HCT116 (cell line): ENCODE results near the gene ACVRL1. TPM values are rescaled to one million over a fixed set of nuclear protein-coding genes. Genes with fewer than 3 reads are reported as not detected.

ENCODE experiments used
- ATAC-seq: fragments of 200-7000 bp; cut with Tn5 transposase; 2 replicates; pipeline ENCODE4 v1.9.1; 2020; ENCODE audit warnings: mild to moderate bottlenecking, moderate library complexity
- BruUV-seq: library from RNA; stranded (reverse); fragments of 400-500 nt; replicated peaks from 2 replicates; lab custom pipeline; 2021; lab: Mats Ljungman, UMichigan
- CTCF ChIA-PET: fragments of 300-600 bp; sonication (Branson Sonifier 250); formaldehyde crosslinking; loops from one replicate; lab custom pipeline; 2021; ENCODE audit warnings: antibody characterized with exemption; lab: Charles Lee
- POLR2A ChIA-PET: fragments of 300-600, 350-600 bp; sonication (Branson Sonifier 250); formaldehyde crosslinking; loops from one replicate; lab custom pipeline; 2021; ENCODE audit warnings: antibody characterized with exemption; lab: Charles Lee
- RAD21 ChIA-PET, 2 experiments: fragments of 300-600 bp; sonication (Branson Sonifier 250); formaldehyde crosslinking; loops; one replicate each; lab custom pipeline; 2023; ENCODE audit warnings: low total read pairs in 2 of 2; ENCODE audit not compliant: uncharacterized antibody in 2 of 2, unreplicated experiment in 2 of 2, low non-redundant PET in 1 of 2; lab: Charles Lee
- DNase-seq: peaks from one replicate; pipeline ENCODE4 v3.0.0-alpha.2; 2010; ENCODE audit warnings: low read depth, low spot score
- H2AFZ ChIP-seq: fragments of 200-600 bp; shearing (Covaris generic), sonication (generic); 2 replicates; pipeline ENCODE4 v1.6.1; 2017; ENCODE audit warnings: low read depth, mixed run types, mixed read lengths, antibody characterized with exemption, low read length; ENCODE audit not compliant: poor library complexity, severe bottlenecking
- H3K27ac ChIP-seq: 2 replicates; pipeline ENCODE4 v1.5.1; 2012; ENCODE audit warnings: low read depth, low read length
- H3K27me3 ChIP-seq: fragments of 200-600 bp; sonication (generic); 2 replicates; pipeline ENCODE4 v1.6.1; 2016; ENCODE audit warnings: mixed run types, low read length, mixed read lengths; ENCODE audit not compliant: insufficient read depth
- H3K36me3 ChIP-seq, 2 experiments: fragments of 200-500 bp in 1 of 2; fragments of 200-600 bp in 1 of 2; sonication (Bioruptor generic) in 1 of 2; sonication (generic) in 1 of 2; 2 replicates each; pipeline versions ENCODE4 v1.5.1 to v1.6.1; 2014 to 2016; ENCODE audit warnings: low read length in 2 of 2, inconsistent platforms in 1 of 2, mixed read lengths in 1 of 2, mixed run types in 1 of 2; ENCODE audit not compliant: insufficient read depth in 2 of 2, control insufficient read depth in 1 of 2
- H3K4me1 ChIP-seq, 2 experiments: fragments of 200-600 bp in 1 of 2; sonication (generic) in 1 of 2; 2 replicates each; pipeline versions ENCODE4 v1.5.1 to v1.6.1; 2012 to 2017; ENCODE audit warnings: low read length in 2 of 2, inconsistent platforms in 1 of 2, mild to moderate bottlenecking in 1 of 2, mixed read lengths in 1 of 2, mixed run types in 1 of 2, moderate library complexity in 1 of 2; ENCODE audit not compliant: insufficient read depth in 2 of 2, control insufficient read depth in 1 of 2
- H3K4me2 ChIP-seq: fragments of 200-600 bp; sonication (generic); 2 replicates; pipeline ENCODE4 v1.6.1; 2017; ENCODE audit warnings: mixed run types, low read length, mixed read lengths
- H3K4me3 ChIP-seq, 2 experiments: fragments of 200-600 bp in 1 of 2; sonication (generic) in 1 of 2; replicated peaks in 1 of 2; 2 replicates each; pipeline ENCODE4 v1.5.1; 2011 to 2016; ENCODE audit warnings: low read length in 2 of 2, control low read depth in 1 of 2, low read depth in 1 of 2, mild to moderate bottlenecking in 1 of 2, mixed read lengths in 1 of 2, mixed run types in 1 of 2
- H3K79me2 ChIP-seq: fragments of 200-600 bp; sonication (generic); 2 replicates; pipeline ENCODE4 v1.6.1; 2017; ENCODE audit warnings: mild to moderate bottlenecking, mixed run types, low read length, moderate library complexity, mixed read lengths; ENCODE audit not compliant: insufficient read depth
- H3K9ac ChIP-seq: fragments of 200-600 bp; sonication (generic); 2 replicates; pipeline ENCODE4 v1.6.1; 2016; ENCODE audit warnings: low read length, mixed read lengths
- H3K9me2 ChIP-seq: fragments of 200-600 bp; sonication (generic), shearing (Covaris generic); 2 replicates; pipeline ENCODE4 v1.6.1; 2017; ENCODE audit warnings: mixed run types, mild to moderate bottlenecking, moderate library complexity; ENCODE audit not compliant: insufficient read depth
- H3K9me3 ChIP-seq, 2 experiments: fragments of 200-500 bp in 1 of 2; fragments of 200-600 bp in 1 of 2; sonication (Bioruptor generic) in 1 of 2; sonication (generic) in 1 of 2; 2 replicates each; pipeline ENCODE4 v1.6.1; 2014 to 2017; ENCODE audit warnings: low read length in 2 of 2, mixed read lengths in 2 of 2, inconsistent platforms in 1 of 2, low read depth in 1 of 2, mild to moderate bottlenecking in 1 of 2, mixed run types in 1 of 2, moderate library complexity in 1 of 2; ENCODE audit not compliant: control insufficient read depth in 1 of 2, insufficient read depth in 1 of 2
- H4K20me1 ChIP-seq: fragments of 200-600 bp; sonication (generic), shearing (Covaris generic); 2 replicates; pipeline ENCODE4 v1.6.1; 2017; ENCODE audit warnings: mixed run types, mild to moderate bottlenecking, moderate library complexity; ENCODE audit not compliant: insufficient read depth
- CTCF ChIP-seq, 3 experiments: fragments of 200-600 bp in 1 of 3; sonication (generic) in 1 of 3; IDR thresholded peaks in 2 of 3; conservative IDR thresholded peaks in 1 of 3; 2 replicates each; pipeline ENCODE4 v1.5.1; 2012 to 2017; ENCODE audit warnings: low read depth in 2 of 3, low read length in 2 of 3, antibody characterized with exemption in 1 of 3, borderline replicate concordance in 1 of 3, control low read depth in 1 of 3, mild to moderate bottlenecking in 1 of 3, mixed read lengths in 1 of 3, mixed run types in 1 of 3, moderate library complexity in 1 of 3; ENCODE audit not compliant: insufficient read depth in 1 of 3
- MAX ChIP-seq: IDR thresholded peaks from 2 replicates; pipeline ENCODE4 v1.6.1; 2012
- POLR2A ChIP-seq: IDR thresholded peaks from 2 replicates; pipeline ENCODE4 v1.7.0; 2011; ENCODE audit warnings: borderline replicate concordance; ENCODE audit not compliant: insufficient read depth, insufficient read length; ENCODE audit errors: extremely low read depth
- SIN3A ChIP-seq: IDR thresholded peaks from 2 replicates; pipeline ENCODE4 v1.6.1; 2012; ENCODE audit warnings: low read depth
- SP1 ChIP-seq: IDR thresholded peaks from 2 replicates; pipeline ENCODE4 v1.6.1; 2012; ENCODE audit warnings: low read depth
- YY1 ChIP-seq: IDR thresholded peaks from 2 replicates; pipeline ENCODE4 v1.6.1; 2011; ENCODE audit warnings: low read length, low read depth, moderate library complexity, mild to moderate bottlenecking; ENCODE audit not compliant: insufficient replicate concordance; ENCODE audit errors: extremely low read depth
- ZBTB33 ChIP-seq: IDR thresholded peaks from 2 replicates; pipeline ENCODE4 v1.6.1; 2011; ENCODE audit warnings: mild to moderate bottlenecking, low read length, moderate library complexity; ENCODE audit not compliant: insufficient replicate concordance; ENCODE audit errors: extremely low read depth
- intact Hi-C: fragments of 100-400 bp; cut with micrococcal nuclease; formaldehyde crosslinking; loops from 2 replicates; pipeline ENCODE4 v1.10.0; 2022
- total RNA-seq: library from RNA; stranded (reverse); gene quantifications from one replicate; pipeline ENCODE4 v1.2.1, GENCODE V29; 2021; ENCODE audit not compliant: unreplicated experiment

The ACVRL1 gene
- total RNA-seq, 1 experiment from 2014 or later, result 2.5 TPM

- Histone ChIP-seq H3K4me3 (no peak overlapping the region), H3K4me1 (peaks cover 0 to 12% of the 10 kb centered on the region in 2 experiments; a peak in 1 of 4 replicates), H2AFZ (no peak overlapping the region)
- POLR2A ChIA-PET, result no interaction called here
- TF ChIP-seq ZBTB33, result no peak
- TF ChIP-seq YY1, result no peak
- TF ChIP-seq CTCF (IDR thresholded peaks at IDR 0.05 in 2 of 3, conservative IDR thresholded peaks at IDR 0.05 in 1 of 3; ENCODE audit: borderline replicate concordance in 1 of 3, insufficient read depth in 1 of 3, low read depth in 2 of 3, low read length in 2 of 3), result peak in 2 of 3 experiments; percentile 15 to 32; a peak in 2 of 6 replicates
- no peak for TF ChIP-seq POLR2A
- TF ChIP-seq MAX, result no peak
- no peak for TF ChIP-seq SIN3A
- no peak for TF ChIP-seq SP1
- TF ChIP-seq, all 23 proteins: peak for 1
- H4K20me1 ChIP-seq, result no peaks in the 10 kb centered on the region
- no peak overlapping the region for H3K9ac ChIP-seq
- no peaks in the 10 kb centered on the region for H3K9me3 ChIP-seq
- intact Hi-C loops, result loop anchor here (5.0 kb wide), 1 partner anchor 133 kb away; no protein-coding TSS in a partner anchor
- no peak overlapping the region for H3K27ac ChIP-seq
- ChIA-PET CTCF (no interaction called here), RAD21 (no interaction called here)
- ATAC-seq (no peak), DNase-seq (no peak)
- H3K4me2 ChIP-seq, result no peak overlapping the region
- no TSS peak for BruUV-seq
- H3K36me3 ChIP-seq, result no peaks in the 10 kb centered on the region
- H3K27me3 ChIP-seq, result no peaks in the 10 kb centered on the region
- no peaks in the 10 kb centered on the region for H3K79me2 ChIP-seq
- no peaks in the 10 kb centered on the region for H3K9me2 ChIP-seq
Measured at GRCh38 chr12:51889216-51890132, 17.8 kb upstream of the ACVRL1 start.
